ENCODE results near the gene TMEM179. TPM values are rescaled to one million over a fixed set of nuclear protein-coding genes. Genes with fewer than 3 reads are reported as not detected.
"Not testable (repeated sequence)": the region's sequence is repeated elsewhere in the genome, so short reads cannot be mapped to it uniquely, and the experiment has no call there.

Gene TMEM179
- total and polyA plus RNA-seq, 8 donors = 0.73 to 2.0 (median 1.7) TPM; not detected in 1

- Histone ChIP-seq H3K4me3 (no peak overlapping the region), H3K27ac (no peak overlapping the region), H3K9me3 (no peaks in the 10 kb centered on the region), H3K4me1 (peaks cover 0 to 3% of the 10 kb centered on the region in 2 donors), H3K27me3 (peaks cover 0 to 69% of the 10 kb centered on the region in 2 donors), H3K36me3 (no peaks in the 10 kb centered on the region)
- ATAC-seq (no peak), DNase-seq (no peak)
- no peak for TF ChIP-seq CTCF (IDR thresholded peaks at IDR 0.05)
- intact Hi-C loops (cut with DNase I) = loop anchor here in 1 of 2 donors (10.0 kb wide), 1 partner anchor 503 kb away; the partner anchor contains the start of gene KIF26A
Measured at GRCh38 chr14:104637546-104638003, 33.0 kb upstream of the TMEM179 start.

GRCh38 chr14:104636846-104637545 lies 32.4 kb upstream of the TMEM179 start:
- not testable (repeated sequence) for DNase-seq, H3K27ac ChIP-seq, H3K4me3 ChIP-seq, H3K4me1 ChIP-seq, H3K36me3 ChIP-seq, H3K9me3 ChIP-seq, ATAC-seq
- H3K27me3 ChIP-seq = peaks cover 0 to 69% of the 10 kb centered on the region in 2 donors
- intact Hi-C loops (cut with DNase I) = loop anchor here in 1 of 2 donors (10.0 kb wide), 1 partner anchor 502 kb away; the partner anchor contains the start of gene KIF26A

- no peak for DNase-seq
- no peaks in the 10 kb centered on the region for H3K9me3 ChIP-seq
- H3K4me3 ChIP-seq = no peak overlapping the region
- H3K36me3 ChIP-seq = no peaks in the 10 kb centered on the region
- intact Hi-C loops (cut with DNase I) = loop anchor here in 1 of 2 donors (10.0 kb wide), 1 partner anchor 501 kb away; the partner anchor contains the start of gene KIF26A
- TF ChIP-seq CTCF (IDR thresholded peaks at IDR 0.05) = no peak
- ATAC-seq = no peak
- H3K4me1 ChIP-seq = peaks cover 0 to 3% of the 10 kb centered on the region in 2 donors
- H3K27me3 ChIP-seq = peaks cover 0 to 69% of the 10 kb centered on the region in 2 donors
- no peak overlapping the region for H3K27ac ChIP-seq
Measured at GRCh38 chr14:104636131-104636530, 31.6 kb upstream of the TMEM179 start.

- ATAC-seq (no peak), DNase-seq (no peak)
- Histone ChIP-seq H3K4me3 (no peak overlapping the region), H3K9me3 (no peaks in the 10 kb centered on the region), H3K27ac (no peak overlapping the region), H3K36me3 (no peaks in the 10 kb centered on the region), H3K4me1 (peaks cover 0 to 3% of the 10 kb centered on the region in 2 donors), H3K27me3 (peaks cover 0 to 69% of the 10 kb centered on the region in 2 donors)
- intact Hi-C loops (cut with DNase I) = loop anchor here in 1 of 2 donors (10.0 kb wide), 1 partner anchor 501 kb away; the partner anchor contains the start of gene KIF26A
- TF ChIP-seq CTCF (IDR thresholded peaks at IDR 0.05) = no peak
Measured at GRCh38 chr14:104635717-104636116, 31.1 kb upstream of the TMEM179 start.

GRCh38 chr14:104634886-104635570 lies 30.5 kb upstream of the TMEM179 start:
- Histone ChIP-seq H3K9me3 (no peaks in the 10 kb centered on the region), H3K27me3 (peaks cover 0 to 64% of the 10 kb centered on the region in 2 donors), H3K4me1 (peaks cover 0 to 1% of the 10 kb centered on the region in 2 donors), H3K4me3 (no peak overlapping the region), H3K27ac (no peak overlapping the region), H3K36me3 (no peaks in the 10 kb centered on the region)
- ATAC-seq (no peak), DNase-seq (peak in 1 of 4 donors; percentile 77)
- intact Hi-C loops (cut with DNase I) = loop anchor here in 1 of 2 donors (10.0 kb wide), 1 partner anchor 500 kb away; the partner anchor contains the start of gene KIF26A
- TF ChIP-seq CTCF (IDR thresholded peaks at IDR 0.05) = no peak
